Measurements from ENCODE around the gene ZEB2. TPM values are rescaled to one million over a fixed set of nuclear protein-coding genes. Genes with fewer than 3 reads are reported as not detected.

ZEB2 gene
- polyA plus RNA-seq, 2 donors = 3.7 to 5.9 TPM

GRCh38 chr2:144451443-144451842, 68.5 kb downstream of the ZEB2 start:
- Histone ChIP-seq H3K27ac (ENCODE audit: low read depth in 2 of 2, low read length in 1 of 2) (no peak overlapping the region), H3K27me3 (ENCODE audit: control insufficient read depth in 1 of 2, insufficient read depth in 2 of 2, low read length in 2 of 2) (no peaks in the 10 kb centered on the region), H3K4me3 (ENCODE audit: low read depth in 1 of 2, low read length in 2 of 2) (no peak overlapping the region), H3K36me3 (ENCODE audit: control insufficient read depth in 2 of 2, insufficient read depth in 2 of 2, low read length in 1 of 2) (no peaks in the 10 kb centered on the region), H3K4me1 (ENCODE audit: control insufficient read depth in 2 of 2, insufficient read depth in 2 of 2, low read length in 1 of 2) (no peaks in the 10 kb centered on the region), H3K9me3 (ENCODE audit: control insufficient read depth in 2 of 2, insufficient read depth in 1 of 2, low read depth in 1 of 2, low read length in 1 of 2) (no peaks in the 10 kb centered on the region)
- WGBS, 2 donors = 85 to 88% methylated on average over 2 of the region's 2 CpGs

GRCh38 chr2:144449028-144449406, 70.9 kb downstream of the ZEB2 start:
- Histone ChIP-seq H3K4me3 (ENCODE audit: low read depth in 1 of 2, low read length in 2 of 2) (no peak overlapping the region), H3K4me1 (ENCODE audit: control insufficient read depth in 2 of 2, insufficient read depth in 2 of 2, low read length in 1 of 2) (no peaks in the 10 kb centered on the region), H3K27ac (ENCODE audit: low read depth in 2 of 2, low read length in 1 of 2) (peak overlapping the region in 1 of 2 donors; percentile 15), H3K9me3 (ENCODE audit: control insufficient read depth in 2 of 2, insufficient read depth in 1 of 2, low read depth in 1 of 2, low read length in 1 of 2) (no peaks in the 10 kb centered on the region), H3K27me3 (ENCODE audit: control insufficient read depth in 1 of 2, insufficient read depth in 2 of 2, low read length in 2 of 2) (no peaks in the 10 kb centered on the region), H3K36me3 (ENCODE audit: control insufficient read depth in 2 of 2, insufficient read depth in 2 of 2, low read length in 1 of 2) (no peaks in the 10 kb centered on the region)
- 53 to 61% methylated on average over 7 of the region's 7 CpGs for WGBS, 2 donors

- no peaks in the 10 kb centered on the region for H3K27me3 ChIP-seq (ENCODE audit: control insufficient read depth in 1 of 2, insufficient read depth in 2 of 2, low read length in 2 of 2)
- peak overlapping the region in 1 of 2 donors; percentile 58 for H3K27ac ChIP-seq (ENCODE audit: low read depth in 2 of 2, low read length in 1 of 2)
- H3K9me3 ChIP-seq (ENCODE audit: control insufficient read depth in 2 of 2, insufficient read depth in 1 of 2, low read depth in 1 of 2, low read length in 1 of 2) = no peaks in the 10 kb centered on the region
- H3K36me3 ChIP-seq (ENCODE audit: control insufficient read depth in 2 of 2, insufficient read depth in 2 of 2, low read length in 1 of 2) = no peaks in the 10 kb centered on the region
- no peaks in the 10 kb centered on the region for H3K4me1 ChIP-seq (ENCODE audit: control insufficient read depth in 2 of 2, insufficient read depth in 2 of 2, low read length in 1 of 2)
- no peak overlapping the region for H3K4me3 ChIP-seq (ENCODE audit: low read depth in 1 of 2, low read length in 2 of 2)
- WGBS, 2 donors = 75 to 76% methylated on average over 10 of the region's 10 CpGs
These were observed 71.4 kb downstream of the ZEB2 start for GRCh38 chr2:144448389-144449027.

- no peaks in the 10 kb centered on the region for H3K4me1 ChIP-seq (ENCODE audit: control insufficient read depth in 2 of 2, insufficient read depth in 2 of 2, low read length in 1 of 2)
- H3K4me3 ChIP-seq (ENCODE audit: low read depth in 1 of 2, low read length in 2 of 2) = no peak overlapping the region
- H3K27ac ChIP-seq (ENCODE audit: low read depth in 2 of 2, low read length in 1 of 2) = no peak overlapping the region
- H3K9me3 ChIP-seq (ENCODE audit: control insufficient read depth in 2 of 2, insufficient read depth in 1 of 2, low read depth in 1 of 2, low read length in 1 of 2) = no peaks in the 10 kb centered on the region
- WGBS, 2 donors = 89 to 91% methylated on average over 4 of the region's 4 CpGs
- H3K27me3 ChIP-seq (ENCODE audit: control insufficient read depth in 1 of 2, insufficient read depth in 2 of 2, low read length in 2 of 2) = no peaks in the 10 kb centered on the region
- no peaks in the 10 kb centered on the region for H3K36me3 ChIP-seq (ENCODE audit: control insufficient read depth in 2 of 2, insufficient read depth in 2 of 2, low read length in 1 of 2)
These were observed 72.4 kb downstream of the ZEB2 start for GRCh38 chr2:144447535-144447934.

GRCh38 chr2:144446136-144446535, 73.8 kb downstream of the ZEB2 start:
- no peaks in the 10 kb centered on the region for H3K9me3 ChIP-seq (ENCODE audit: control insufficient read depth in 2 of 2, insufficient read depth in 1 of 2, low read depth in 1 of 2, low read length in 1 of 2)
- WGBS, 2 donors = 80 to 81% methylated on average over 3 of the region's 3 CpGs
- no peaks in the 10 kb centered on the region for H3K4me1 ChIP-seq (ENCODE audit: control insufficient read depth in 2 of 2, insufficient read depth in 2 of 2, low read length in 1 of 2)
- no peaks in the 10 kb centered on the region for H3K36me3 ChIP-seq (ENCODE audit: control insufficient read depth in 2 of 2, insufficient read depth in 2 of 2, low read length in 1 of 2)
- H3K4me3 ChIP-seq (ENCODE audit: low read depth in 1 of 2, low read length in 2 of 2) = no peak overlapping the region
- no peaks in the 10 kb centered on the region for H3K27me3 ChIP-seq (ENCODE audit: control insufficient read depth in 1 of 2, insufficient read depth in 2 of 2, low read length in 2 of 2)
- no peak overlapping the region for H3K27ac ChIP-seq (ENCODE audit: low read depth in 2 of 2, low read length in 1 of 2)

- Histone ChIP-seq H3K4me3 (ENCODE audit: low read depth in 1 of 2, low read length in 2 of 2) (no peak overlapping the region), H3K4me1 (ENCODE audit: control insufficient read depth in 2 of 2, insufficient read depth in 2 of 2, low read length in 1 of 2) (no peaks in the 10 kb centered on the region), H3K27ac (ENCODE audit: low read depth in 2 of 2, low read length in 1 of 2) (no peak overlapping the region), H3K9me3 (ENCODE audit: control insufficient read depth in 2 of 2, insufficient read depth in 1 of 2, low read depth in 1 of 2, low read length in 1 of 2) (no peaks in the 10 kb centered on the region), H3K36me3 (ENCODE audit: control insufficient read depth in 2 of 2, insufficient read depth in 2 of 2, low read length in 1 of 2) (no peaks in the 10 kb centered on the region), H3K27me3 (ENCODE audit: control insufficient read depth in 1 of 2, insufficient read depth in 2 of 2, low read length in 2 of 2) (no peaks in the 10 kb centered on the region)
- WGBS, 2 donors = 82 to 84% methylated on average over 1 of the region's 1 CpG
These were observed 74.7 kb downstream of the ZEB2 start for GRCh38 chr2:144445196-144445595.

- H3K4me3 ChIP-seq (ENCODE audit: low read depth in 1 of 2, low read length in 2 of 2) = no peak overlapping the region
- WGBS, 2 donors = 52 to 60% methylated on average over 6 of the region's 6 CpGs
- no peak overlapping the region for H3K27ac ChIP-seq (ENCODE audit: low read depth in 2 of 2, low read length in 1 of 2)
These were observed 75.8 kb downstream of the ZEB2 start for GRCh38 chr2:144443837-144444817.

GRCh38 chr2:144441711-144442141, 78.2 kb downstream of the ZEB2 start:
- Histone ChIP-seq H3K36me3 (ENCODE audit: control insufficient read depth in 2 of 2, insufficient read depth in 2 of 2, low read length in 1 of 2) (no peaks in the 10 kb centered on the region), H3K9me3 (ENCODE audit: control insufficient read depth in 2 of 2, insufficient read depth in 1 of 2, low read depth in 1 of 2, low read length in 1 of 2) (no peaks in the 10 kb centered on the region), H3K27me3 (ENCODE audit: control insufficient read depth in 1 of 2, insufficient read depth in 2 of 2, low read length in 2 of 2) (no peaks in the 10 kb centered on the region), H3K4me3 (ENCODE audit: low read depth in 1 of 2, low read length in 2 of 2) (no peak overlapping the region), H3K4me1 (ENCODE audit: control insufficient read depth in 2 of 2, insufficient read depth in 2 of 2, low read length in 1 of 2) (no peaks in the 10 kb centered on the region), H3K27ac (ENCODE audit: low read depth in 2 of 2, low read length in 1 of 2) (no peak overlapping the region)
- 65 to 67% methylated on average over 2 of the region's 2 CpGs for WGBS, 2 donors

More at GRCh38 chr2:144443837-144444817, 75.8 kb downstream of the ZEB2 start:
- Histone ChIP-seq H3K36me3 (ENCODE audit: control insufficient read depth in 2 of 2, insufficient read depth in 2 of 2, low read length in 1 of 2) (no peaks in the 10 kb centered on the region), H3K4me1 (ENCODE audit: control insufficient read depth in 2 of 2, insufficient read depth in 2 of 2, low read length in 1 of 2) (no peaks in the 10 kb centered on the region), H3K27me3 (ENCODE audit: control insufficient read depth in 1 of 2, insufficient read depth in 2 of 2, low read length in 2 of 2) (no peaks in the 10 kb centered on the region), H3K9me3 (ENCODE audit: control insufficient read depth in 2 of 2, insufficient read depth in 1 of 2, low read depth in 1 of 2, low read length in 1 of 2) (no peaks in the 10 kb centered on the region)

- H3K4me3 ChIP-seq (ENCODE audit: low read depth in 1 of 2, low read length in 2 of 2) = no peak overlapping the region
- H3K36me3 ChIP-seq (ENCODE audit: control insufficient read depth in 2 of 2, insufficient read depth in 2 of 2, low read length in 1 of 2) = no peaks in the 10 kb centered on the region
- H3K9me3 ChIP-seq (ENCODE audit: control insufficient read depth in 2 of 2, insufficient read depth in 1 of 2, low read depth in 1 of 2, low read length in 1 of 2) = no peaks in the 10 kb centered on the region
- no peak overlapping the region for H3K27ac ChIP-seq (ENCODE audit: low read depth in 2 of 2, low read length in 1 of 2)
- no peaks in the 10 kb centered on the region for H3K27me3 ChIP-seq (ENCODE audit: control insufficient read depth in 1 of 2, insufficient read depth in 2 of 2, low read length in 2 of 2)
- no peaks in the 10 kb centered on the region for H3K4me1 ChIP-seq (ENCODE audit: control insufficient read depth in 2 of 2, insufficient read depth in 2 of 2, low read length in 1 of 2)
- 77 to 80% methylated on average over 1 of the region's 1 CpG for WGBS, 2 donors
These were observed 79.9 kb downstream of the ZEB2 start for GRCh38 chr2:144439993-144440392.
